B cell (primary cell): ENCODE data around the gene AS3MT. TPM values are rescaled to one million over a fixed set of nuclear protein-coding genes. Genes with fewer than 3 reads are reported as not detected.

Source experiments
- ATAC-seq: fragments of 200-7000 bp; cut with Tn5 transposase; one replicate; pipeline ENCODE4 v1.10.0; 2021; ENCODE audit warnings: low read depth, mild to moderate bottlenecking, moderate number of reproducible peaks, moderate library complexity
- CTCF ChIA-PET: fragments of 350-600 bp; sonication (Branson Sonifier 250); formaldehyde crosslinking; loops from one replicate; lab custom pipeline; 2021; ENCODE audit warnings: antibody characterized with exemption, inconsistent platforms; lab: Charles Lee
- POLR2A ChIA-PET: fragments of 350-600 bp; sonication (Branson Sonifier 250); formaldehyde crosslinking; loops from one replicate; lab custom pipeline; 2021; ENCODE audit warnings: antibody characterized with exemption; lab: Charles Lee
- DNase-seq: peaks from one replicate; pipeline ENCODE4 v3.0.0; 2013
- H2AFZ ChIP-seq: 2 replicates; pipeline ENCODE4 v1.6.1; 2012; ENCODE audit warnings: mild to moderate bottlenecking, low read depth, low read length; ENCODE audit not compliant: insufficient read depth, poor library complexity, severe bottlenecking
- H3K27ac ChIP-seq, 2 donors: 1 replicate in 1 of 2; 2 replicates in 1 of 2; pipeline ENCODE4 v1.5.1; 2012 to 2013; ENCODE audit warnings: low read length in 2 of 2, mild to moderate bottlenecking in 2 of 2, moderate library complexity in 1 of 2
- H3K27me3 ChIP-seq, 4 experiments: fragments of 200-600 bp in 1 of 4; sonication (generic) in 1 of 4; replicated peaks in 1 of 4; 1 replicate in 2 of 4; 2 replicates in 2 of 4; pipeline versions ENCODE4 v1.6.1 to v1.7.0; 2013 to 2016; ENCODE audit warnings: low read length in 3 of 4, mild to moderate bottlenecking in 2 of 4, mixed read lengths in 1 of 4, moderate library complexity in 1 of 4; ENCODE audit not compliant: insufficient read depth in 4 of 4, control insufficient read depth in 3 of 4; ENCODE audit errors: control extremely low read depth in 1 of 4
- H3K36me3 ChIP-seq, 2 experiments: replicated peaks in 1 of 2; 1 replicate in 1 of 2; 2 replicates in 1 of 2; pipeline versions ENCODE4 v1.6.1 to v1.7.1; 2013; ENCODE audit warnings: low read length in 1 of 2; ENCODE audit not compliant: insufficient read depth in 2 of 2, control insufficient read depth in 1 of 2; ENCODE audit errors: control extremely low read depth in 1 of 2, extremely low read depth in 1 of 2
- H3K4me1 ChIP-seq, 2 donors: fragments of 200-600 bp in 1 of 2; sonication (generic) in 1 of 2; 1 replicate in 1 of 2; 2 replicates in 1 of 2; pipeline versions ENCODE4 v1.5.1 to v1.6.1; 2013 to 2017; ENCODE audit warnings: low read length in 2 of 2; ENCODE audit not compliant: control insufficient read depth in 2 of 2, insufficient read depth in 2 of 2
- H3K4me2 ChIP-seq: replicated peaks from 2 replicates; pipeline ENCODE3; 2012; ENCODE audit warnings: mild to moderate bottlenecking, low read depth, low read length; ENCODE audit not compliant: poor library complexity, severe bottlenecking
- H3K4me3 ChIP-seq, 5 experiments: fragments of 200-600 bp in 1 of 5; sonication (generic) in 1 of 5; 1 replicate in 3 of 5; 2 replicates in 2 of 5; pipeline versions ENCODE4 v1.5.1 to v1.7.0; 2011 to 2016; ENCODE audit warnings: low read length in 4 of 5, mild to moderate bottlenecking in 4 of 5, low read depth in 2 of 5, control low read depth in 1 of 5, moderate library complexity in 1 of 5; ENCODE audit not compliant: insufficient read depth in 1 of 5; ENCODE audit errors: control extremely low read depth in 1 of 5, extremely low read depth in 1 of 5
- H3K79me2 ChIP-seq: fragments of 200-600 bp; sonication (generic); one replicate; pipeline ENCODE4 v1.6.0; 2016; ENCODE audit warnings: low read length; ENCODE audit not compliant: control insufficient read depth, insufficient read depth
- H3K9ac ChIP-seq: fragments of 200-600 bp; sonication (generic); 2 replicates; pipeline ENCODE4 v1.6.1; 2017; ENCODE audit warnings: mild to moderate bottlenecking, low read length, moderate library complexity
- H3K9me3 ChIP-seq, 3 donors: one replicate each; pipeline versions ENCODE4 v1.6.1 to v1.7.1; 2013; ENCODE audit warnings: low read length in 2 of 3; ENCODE audit not compliant: control insufficient read depth in 2 of 3, insufficient read depth in 1 of 3; ENCODE audit errors: control extremely low read depth in 1 of 3
- H4K20me1 ChIP-seq: 2 replicates; pipeline ENCODE4 v1.6.0; 2012; ENCODE audit warnings: mild to moderate bottlenecking, low read length; ENCODE audit not compliant: insufficient read depth, control insufficient read depth, poor library complexity, severe bottlenecking
- H3K27ac Mint-ChIP-seq: one replicate; pipeline ENCODE4 v1.8.0; 2021; ENCODE audit warnings: mixed read lengths
- H3K27me3 Mint-ChIP-seq: one replicate; pipeline ENCODE4 v1.8.0; 2021; ENCODE audit warnings: mixed read lengths
- H3K4me1 Mint-ChIP-seq: one replicate; pipeline ENCODE4 v1.8.0; 2021; ENCODE audit warnings: mixed read lengths
- H3K4me3 Mint-ChIP-seq: one replicate; pipeline ENCODE4 v1.8.0; 2021; ENCODE audit warnings: mixed read lengths
- H3K9me3 Mint-ChIP-seq: one replicate; pipeline ENCODE4 v1.8.0; 2022; ENCODE audit warnings: mixed read lengths; ENCODE audit not compliant: insufficient read depth
- CTCF ChIP-seq: fragments of 200-600 bp; IDR thresholded peaks from one replicate; pipeline ENCODE4 v1.8.0; 2022; ENCODE audit warnings: antibody characterized with exemption, mild to moderate bottlenecking
- EZH2 ChIP-seq: IDR thresholded peaks from 2 replicates; pipeline ENCODE4 v1.6.1; 2012; ENCODE audit warnings: borderline replicate concordance, low read depth, mild to moderate bottlenecking, moderate library complexity, low read length; ENCODE audit not compliant: insufficient read depth, poor library complexity, severe bottlenecking
- WGBS: methylation state at CpG from one replicate; pipeline ENCODE4 v1.1.5; 2013; ENCODE audit warnings: missing lambda C conversion rate; ENCODE audit not compliant: insufficient coverage; 5-methylcytosine and 5-hydroxymethylcytosine counted together
- intact Hi-C: fragments of 100-400 bp; cut with micrococcal nuclease; formaldehyde crosslinking; loops from one replicate; pipeline ENCODE4 v1.10.0; 2022
- polyA plus RNA-seq: library from polyadenylated mRNA; depleted of rRNA; stranded (reverse); fragments of >200 nt; gene quantifications from 2 replicates; pipeline ENCODE4 v1.2.3, GENCODE V29; 2012
- total RNA-seq, 2 donors: library from RNA; stranded (reverse); fragments of 120-200 nt in 1 of 2; gene quantifications; 1 replicate in 1 of 2; 2 replicates in 1 of 2; pipeline versions ENCODE4 v1.2.3 to v1.2.4, GENCODE V29; 2013 to 2022

AS3MT gene
- total and polyA plus RNA-seq, 2 donors (not counting 1 experiment from before 2014, with no cell fraction given): 0.25 TPM; not detected in 1

DNA sequence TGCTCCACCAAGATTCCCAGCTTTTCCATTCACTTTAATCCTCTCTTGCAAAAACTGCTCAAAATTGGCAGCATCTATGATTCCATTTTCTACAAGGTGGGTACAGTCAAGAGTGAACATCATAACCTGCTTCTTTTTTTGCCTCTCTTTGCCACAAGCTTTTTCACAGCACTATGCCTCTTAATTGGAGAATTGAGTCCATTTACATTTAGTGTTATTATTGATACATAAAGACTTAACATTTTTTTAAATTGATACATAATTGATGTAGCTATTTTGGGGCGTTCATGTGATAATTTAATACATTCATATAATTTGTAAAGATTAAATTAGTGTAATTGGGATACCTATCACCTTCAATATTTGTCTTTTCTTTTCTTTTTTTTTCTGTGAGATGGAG, 18.8 kb downstream of the AS3MT start:
- CTCF ChIA-PET: interaction anchor here (0.7 kb wide), 1 partner anchor 1726 kb away, joined by 3 read pairs; no protein-coding TSS in a partner anchor
- no CpG with 5 or more reads among the region's 1 CpG for WGBS

More for the DNA sequence above, 18.8 kb downstream of the AS3MT start:
- H3K4me3 ChIP-seq: no peak overlapping the region
- H3K4me1 Mint-ChIP-seq: no peaks in the 10 kb centered on the region
- no peak overlapping the region for H2AFZ ChIP-seq
- H3K9ac ChIP-seq: no peak overlapping the region
- H3K4me3 Mint-ChIP-seq: no peak overlapping the region
- no peaks in the 10 kb centered on the region for H3K36me3 ChIP-seq
- H3K9me3 Mint-ChIP-seq: no peaks in the 10 kb centered on the region
- DNase-seq (no peak), ATAC-seq (no peak)
- no peaks in the 10 kb centered on the region for H4K20me1 ChIP-seq
- no peaks in the 10 kb centered on the region for H3K27me3 ChIP-seq
- POLR2A ChIA-PET: no interaction called here
- no peak overlapping the region for H3K27ac ChIP-seq
- H3K79me2 ChIP-seq: no peaks in the 10 kb centered on the region
- intact Hi-C loops: no loop called here
- no peaks in the 10 kb centered on the region for H3K27me3 Mint-ChIP-seq
- H3K4me1 ChIP-seq: no peaks in the 10 kb centered on the region
- H3K27ac Mint-ChIP-seq: no peak overlapping the region
- TF ChIP-seq EZH2 (no peak), CTCF (no peak)
- H3K4me2 ChIP-seq: no peak overlapping the region
- H3K9me3 ChIP-seq: peaks cover 0 to 1% (median 0%) of the 10 kb centered on the region in 3 donors
